Adipose tissue (tissue), 3 donors: ENCODE results near the gene RNF157. TPM values are rescaled to one million over a fixed set of nuclear protein-coding genes. Genes with fewer than 3 reads are reported as not detected.

Experiments
- H3K27ac ChIP-seq: one replicate; pipeline ENCODE4 v1.5.1; 2013; ENCODE audit warnings: low read depth, low read length
- WGBS, 3 donors: extraction: QIAGEN DNeasy Blood & Tissue Kit; methylation state at CpG; one replicate each; pipeline ENCODE4 v1.1.7; 2013; 5-methylcytosine and 5-hydroxymethylcytosine counted together
- polyA plus RNA-seq, 3 donors: library from polyadenylated mRNA; stranded (reverse); fragments of 200-250 nt; gene quantifications; one replicate each; pipeline ENCODE4 v1.2.3, GENCODE V29; 2013
- donor health status: healthy with polysubstance abuse.
- donor health status: Bipolar disorder and iron deficiency.
- donor health status: healthy.

RNF157 gene
- polyA plus RNA-seq, 3 donors: 5.4 to 25.2 (median 12.3) TPM

- no peak overlapping the region for H3K27ac ChIP-seq
- WGBS, 3 donors: 3 to 10% (median 4%) methylated on average over 23 to 24 of the region's 24 CpGs
Measured at GRCh38 chr17:76140661-76141211, 99.6 kb downstream of the RNF157 start.

- WGBS, 3 donors: 17 to 33% (median 19%) methylated on average over 61 to 78 of the region's 78 CpGs
- no peak overlapping the region for H3K27ac ChIP-seq
Measured at GRCh38 chr17:76139801-76140660, 100.3 kb downstream of the RNF157 start.

- no peak overlapping the region for H3K27ac ChIP-seq
- 58 to 74% (median 59%) methylated on average over 15 of the region's 15 CpGs for WGBS, 3 donors
Measured at GRCh38 chr17:76138896-76139752, 101.2 kb downstream of the RNF157 start.

GRCh38 chr17:76138234-76138895, 101.9 kb downstream of the RNF157 start:
- 25 to 67% (median 57%) methylated on average over 20 to 23 of the region's 23 CpGs for WGBS, 3 donors

GRCh38 chr17:76137351-76138233, 102.7 kb downstream of the RNF157 start:
- no peak overlapping the region for H3K27ac ChIP-seq
- WGBS, 3 donors: 55 to 65% (median 64%) methylated on average over 42 to 54 of the region's 54 CpGs

More at GRCh38 chr17:76138234-76138895, 101.9 kb downstream of the RNF157 start:
- no peak overlapping the region for H3K27ac ChIP-seq

- 58 to 82% (median 74%) methylated on average over 5 to 7 of the region's 7 CpGs for WGBS, 3 donors
- no peak overlapping the region for H3K27ac ChIP-seq
Measured at GRCh38 chr17:76137001-76137350, 103.3 kb downstream of the RNF157 start.

GRCh38 chr17:76136276-76137000, 103.9 kb downstream of the RNF157 start:
- H3K27ac ChIP-seq: no peak overlapping the region
- WGBS, 3 donors: 74 to 81% (median 77%) methylated on average over 16 of the region's 16 CpGs

- WGBS, 3 donors: 79 to 81% (median 81%) methylated on average over 7 to 8 of the region's 8 CpGs
- no peak overlapping the region for H3K27ac ChIP-seq
Measured at GRCh38 chr17:76135810-76136188, 104.5 kb downstream of the RNF157 start.

- H3K27ac ChIP-seq: no peak overlapping the region
- WGBS, 3 donors: 47 to 59% (median 51%) methylated on average over 22 of the region's 22 CpGs
Measured at GRCh38 chr17:76134911-76135809, 105.1 kb downstream of the RNF157 start.

- no peak overlapping the region for H3K27ac ChIP-seq
- 43 to 63% (median 61%) methylated on average over 20 to 21 of the region's 21 CpGs for WGBS, 3 donors
Measured at GRCh38 chr17:76132574-76133338, 107.5 kb downstream of the RNF157 start.

- no peak overlapping the region for H3K27ac ChIP-seq
- 58 to 73% (median 64%) methylated on average over 18 to 21 of the region's 21 CpGs for WGBS, 3 donors
Measured at GRCh38 chr17:76131692-76132573, 108.4 kb downstream of the RNF157 start.

GRCh38 chr17:76131051-76131691, 109.1 kb downstream of the RNF157 start:
- WGBS, 3 donors: 64 to 70% (median 69%) methylated on average over 21 of the region's 21 CpGs
- no peak overlapping the region for H3K27ac ChIP-seq

GRCh38 chr17:76130473-76130872, 109.8 kb downstream of the RNF157 start:
- H3K27ac ChIP-seq: no peak overlapping the region
- 39 to 73% (median 46%) methylated on average over 13 of the region's 13 CpGs for WGBS, 3 donors

- WGBS, 3 donors: 90 to 95% (median 94%) methylated on average over 1 of the region's 1 CpG
- no peak overlapping the region for H3K27ac ChIP-seq
Measured at GRCh38 chr17:76125922-76126321, 114.4 kb downstream of the RNF157 start.
